ENCODE results near the gene SPART. TPM values are rescaled to one million over a fixed set of nuclear protein-coding genes. Genes with fewer than 3 reads are reported as not detected.

SPART gene
- polyA plus RNA-seq, 1 of the 3 experiments (the other 2 are of a cell fraction), result 4.8 TPM

- TF ChIP-seq, protein P1, sequence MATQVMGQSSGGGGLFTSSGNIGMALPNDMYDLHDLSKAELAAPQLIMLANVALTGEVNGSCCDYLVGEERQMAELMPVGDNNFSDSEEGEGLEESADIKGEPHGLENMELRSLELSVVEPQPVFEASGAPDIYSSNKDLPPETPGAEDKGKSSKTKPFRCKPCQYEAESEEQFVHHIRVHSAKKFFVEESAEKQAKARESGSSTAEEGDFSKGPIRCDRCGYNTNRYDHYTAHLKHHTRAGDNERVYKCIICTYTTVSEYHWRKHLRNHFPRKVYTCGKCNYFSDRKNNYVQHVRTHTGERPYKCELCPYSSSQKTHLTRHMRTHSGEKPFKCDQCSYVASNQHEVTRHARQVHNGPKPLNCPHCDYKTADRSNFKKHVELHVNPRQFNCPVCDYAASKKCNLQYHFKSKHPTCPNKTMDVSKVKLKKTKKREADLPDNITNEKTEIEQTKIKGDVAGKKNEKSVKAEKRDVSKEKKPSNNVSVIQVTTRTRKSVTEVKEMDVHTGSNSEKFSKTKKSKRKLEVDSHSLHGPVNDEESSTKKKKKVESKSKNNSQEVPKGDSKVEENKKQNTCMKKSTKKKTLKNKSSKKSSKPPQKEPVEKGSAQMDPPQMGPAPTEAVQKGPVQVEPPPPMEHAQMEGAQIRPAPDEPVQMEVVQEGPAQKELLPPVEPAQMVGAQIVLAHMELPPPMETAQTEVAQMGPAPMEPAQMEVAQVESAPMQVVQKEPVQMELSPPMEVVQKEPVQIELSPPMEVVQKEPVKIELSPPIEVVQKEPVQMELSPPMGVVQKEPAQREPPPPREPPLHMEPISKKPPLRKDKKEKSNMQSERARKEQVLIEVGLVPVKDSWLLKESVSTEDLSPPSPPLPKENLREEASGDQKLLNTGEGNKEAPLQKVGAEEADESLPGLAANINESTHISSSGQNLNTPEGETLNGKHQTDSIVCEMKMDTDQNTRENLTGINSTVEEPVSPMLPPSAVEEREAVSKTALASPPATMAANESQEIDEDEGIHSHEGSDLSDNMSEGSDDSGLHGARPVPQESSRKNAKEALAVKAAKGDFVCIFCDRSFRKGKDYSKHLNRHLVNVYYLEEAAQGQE (IDR thresholded peaks at IDR 0.05; ENCODE audit: low read depth, low read length), result no peak
- TF ChIP-seq RAD21 (IDR thresholded peaks at IDR 0.05; ENCODE audit: low read length) (no peak), TCF12 (IDR thresholded peaks at IDR 0.05) (no peak), RCOR1 (IDR thresholded peaks at IDR 0.05; ENCODE audit: low read length) (no peak), CTCF (IDR thresholded peaks at IDR 0.05) (no peak), FOXJ3 (CRISPR knock-in tag; IDR thresholded peaks at IDR 0.05) (no peak), GABPA (IDR thresholded peaks at IDR 0.05; ENCODE audit: low read depth) (no peak), MEF2A (IDR thresholded peaks at IDR 0.05; ENCODE audit: borderline replicate concordance, low read depth) (no peak), EP300 (IDR thresholded peaks at IDR 0.05; ENCODE audit: borderline replicate concordance in 1 of 2, low read depth in 1 of 2, low read length in 1 of 2) (no peak)
- TF ChIP-seq, protein P2, sequence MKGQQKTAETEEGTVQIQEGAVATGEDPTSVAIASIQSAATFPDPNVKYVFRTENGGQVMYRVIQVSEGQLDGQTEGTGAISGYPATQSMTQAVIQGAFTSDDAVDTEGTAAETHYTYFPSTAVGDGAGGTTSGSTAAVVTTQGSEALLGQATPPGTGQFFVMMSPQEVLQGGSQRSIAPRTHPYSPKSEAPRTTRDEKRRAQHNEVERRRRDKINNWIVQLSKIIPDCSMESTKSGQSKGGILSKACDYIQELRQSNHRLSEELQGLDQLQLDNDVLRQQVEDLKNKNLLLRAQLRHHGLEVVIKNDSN (IDR thresholded peaks at IDR 0.05; ENCODE audit: borderline replicate concordance, low read depth), result no peak
Measured at GRCh38 chr13:36385489-36385888, 39.3 kb upstream of the SPART start (continued).

DNA sequence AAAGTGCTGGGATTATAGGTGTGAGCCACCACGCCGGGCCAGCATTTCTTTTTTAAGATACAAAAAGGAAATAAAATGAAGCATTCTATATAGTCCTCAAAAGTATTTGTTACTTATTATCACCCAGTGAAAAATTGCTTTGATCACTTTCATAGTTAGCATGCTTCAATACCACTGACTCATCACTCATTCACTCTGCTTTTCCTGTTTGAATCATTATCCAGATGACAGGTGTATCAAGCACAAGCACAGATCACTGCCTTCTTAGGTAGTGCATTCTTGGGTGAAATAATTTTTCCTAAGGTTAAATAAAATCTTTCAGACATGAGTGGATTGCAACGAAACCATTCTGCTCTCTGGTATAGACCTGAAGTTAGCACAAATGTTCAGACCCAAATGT, 35.8 kb upstream of the SPART start:
- POLR2A ChIA-PET, result no interaction called here

More for the DNA sequence above, 35.8 kb upstream of the SPART start:
- Histone ChIP-seq H3K4me1 (ENCODE audit: control insufficient read depth in 1 of 2, insufficient read depth in 2 of 2, low read depth in 1 of 2, low read length in 1 of 2) (no peaks in the 10 kb centered on the region; a peak in 1 of 4 replicates), H3K4me2 (no peak overlapping the region), H3K36me3 (replicated peaks in 1 of 2; ENCODE audit: control insufficient read depth in 1 of 2, insufficient read depth in 2 of 2, low read length in 1 of 2) (no peaks in the 10 kb centered on the region), H3K79me2 (ENCODE audit: insufficient read depth) (no peaks in the 10 kb centered on the region), H3K27ac (ENCODE audit: low read depth in 2 of 2, low read length in 1 of 2) (no peak overlapping the region), H3F3A (replicated peaks; ENCODE audit: insufficient read depth) (no peaks in the 10 kb centered on the region), H2AFZ (ENCODE audit: low read depth) (no peak overlapping the region), H3K27me3 (ENCODE audit: insufficient read depth) (no peaks in the 10 kb centered on the region; the same call in 1 of the 2 replicates), H4K20me1 (ENCODE audit: insufficient read depth) (no peaks in the 10 kb centered on the region), H3K9me3 (no peaks in the 10 kb centered on the region), H3K9me2 (no peaks in the 10 kb centered on the region), H3K4me3 (ENCODE audit: low read depth in 2 of 2, low read length in 1 of 2) (no peak overlapping the region), H3K9ac (no peak overlapping the region)
- WGBS (ENCODE audit: low lambda C conversion rate), result 63% methylated on average over 3 of the region's 3 CpGs
- CTCF ChIA-PET, result no interaction called here
- no peak for DNase-seq
- TF ChIP-seq YY1 (IDR thresholded peaks at IDR 0.05; ENCODE audit: low read depth) (no peak), GABPA (IDR thresholded peaks at IDR 0.05; ENCODE audit: low read depth) (no peak), NRF1 (IDR thresholded peaks at IDR 0.05; ENCODE audit: low read depth, low read length) (no peak), SIN3A (IDR thresholded peaks at IDR 0.05; ENCODE audit: borderline replicate concordance, low read depth, low read length) (no peak), RCOR1 (IDR thresholded peaks at IDR 0.05; ENCODE audit: low read length) (no peak), GATA2 (CRISPR knock-in tag; IDR thresholded peaks at IDR 0.05) (no peak), FOXM1 (IDR thresholded peaks at IDR 0.05; ENCODE audit: low read depth) (no peak), POLR2AphosphoS5 (IDR thresholded peaks at IDR 0.05; ENCODE audit: low read depth, low read length) (no peak), FOXJ3 (CRISPR knock-in tag; IDR thresholded peaks at IDR 0.05) (no peak), EP300 (IDR thresholded peaks at IDR 0.05; ENCODE audit: borderline replicate concordance in 1 of 2, low read depth in 1 of 2, low read length in 1 of 2) (no peak), TEAD4 (IDR thresholded peaks at IDR 0.05; ENCODE audit: borderline replicate concordance, insufficient read depth) (no peak), ELF1 (IDR thresholded peaks at IDR 0.05) (no peak), TCF12 (IDR thresholded peaks at IDR 0.05) (no peak), MAX (IDR thresholded peaks at IDR 0.05; ENCODE audit: low read depth) (no peak), FOSL2 (IDR thresholded peaks at IDR 0.05; ENCODE audit: borderline replicate concordance, low read depth) (no peak), MXI1 (IDR thresholded peaks at IDR 0.05; ENCODE audit: low read depth, low read length) (no peak), SMC3 (IDR thresholded peaks at IDR 0.05; ENCODE audit: low read depth, low read length) (no peak), RXRA (IDR thresholded peaks at IDR 0.05; ENCODE audit: borderline replicate concordance, low read depth) (no peak)
- TF ChIP-seq, protein P3, sequence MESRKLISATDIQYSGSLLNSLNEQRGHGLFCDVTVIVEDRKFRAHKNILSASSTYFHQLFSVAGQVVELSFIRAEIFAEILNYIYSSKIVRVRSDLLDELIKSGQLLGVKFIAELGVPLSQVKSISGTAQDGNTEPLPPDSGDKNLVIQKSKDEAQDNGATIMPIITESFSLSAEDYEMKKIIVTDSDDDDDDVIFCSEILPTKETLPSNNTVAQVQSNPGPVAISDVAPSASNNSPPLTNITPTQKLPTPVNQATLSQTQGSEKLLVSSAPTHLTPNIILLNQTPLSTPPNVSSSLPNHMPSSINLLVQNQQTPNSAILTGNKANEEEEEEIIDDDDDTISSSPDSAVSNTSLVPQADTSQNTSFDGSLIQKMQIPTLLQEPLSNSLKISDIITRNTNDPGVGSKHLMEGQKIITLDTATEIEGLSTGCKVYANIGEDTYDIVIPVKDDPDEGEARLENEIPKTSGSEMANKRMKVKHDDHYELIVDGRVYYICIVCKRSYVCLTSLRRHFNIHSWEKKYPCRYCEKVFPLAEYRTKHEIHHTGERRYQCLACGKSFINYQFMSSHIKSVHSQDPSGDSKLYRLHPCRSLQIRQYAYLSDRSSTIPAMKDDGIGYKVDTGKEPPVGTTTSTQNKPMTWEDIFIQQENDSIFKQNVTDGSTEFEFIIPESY (IDR thresholded peaks at IDR 0.05; ENCODE audit: borderline replicate concordance, low read depth), result no peak

Data from SK-N-SH (cell line).